ENCODE measurements around the gene EPB41L4A. TPM values are rescaled to one million over a fixed set of nuclear protein-coding genes. Genes with fewer than 3 reads are reported as not detected.

The EPB41L4A gene
- polyA plus RNA-seq, 3 donors from 2014 or later = 2.4 to 11.7 (median 6.0) TPM

DNA sequence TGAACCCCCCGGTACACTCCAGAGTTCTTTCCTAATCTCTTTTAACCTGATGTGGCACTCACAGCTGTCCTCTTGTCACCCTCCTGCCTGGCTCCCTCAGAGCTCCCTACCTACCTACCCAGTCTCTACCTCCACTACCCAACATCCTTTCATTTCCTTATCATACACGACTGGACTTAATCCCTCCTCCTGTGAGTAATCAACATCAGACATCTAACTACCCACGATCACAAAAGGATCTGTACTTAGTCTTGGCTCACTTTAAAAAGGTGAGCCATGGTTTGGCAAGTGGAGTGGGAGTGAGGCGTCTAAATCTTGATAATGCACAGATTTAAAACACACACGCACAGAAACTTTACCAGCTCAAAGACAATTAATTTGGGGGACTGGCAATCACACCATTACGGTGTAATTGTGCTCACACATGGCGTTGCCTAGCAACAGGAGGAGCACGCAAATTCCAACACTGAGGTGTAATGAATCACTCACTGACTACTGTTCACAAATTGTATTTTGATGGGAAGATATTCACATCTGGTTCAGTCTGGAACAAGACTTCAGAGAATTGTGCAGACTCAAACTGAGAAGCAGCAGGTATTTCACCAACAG, 235.9 kb downstream of the EPB41L4A start:
- no peak overlapping the region for H3K27ac Mint-ChIP-seq
- H3K36me3 Mint-ChIP-seq = peaks cover 0 to 3% (median 0%) of the 10 kb centered on the region in 3 donors
- H3K9me3 Mint-ChIP-seq = peaks cover 0 to 3% (median 0%) of the 10 kb centered on the region in 6 donors
- DNase-seq = no peak
- H3K4me3 Mint-ChIP-seq = no peak overlapping the region
- no peaks in the 10 kb centered on the region for H3K4me1 Mint-ChIP-seq
- peaks cover 0 to 2% (median 0%) of the 10 kb centered on the region in 3 donors for H3K27me3 Mint-ChIP-seq (ENCODE audit: low read depth in 3 of 3)

DNA sequence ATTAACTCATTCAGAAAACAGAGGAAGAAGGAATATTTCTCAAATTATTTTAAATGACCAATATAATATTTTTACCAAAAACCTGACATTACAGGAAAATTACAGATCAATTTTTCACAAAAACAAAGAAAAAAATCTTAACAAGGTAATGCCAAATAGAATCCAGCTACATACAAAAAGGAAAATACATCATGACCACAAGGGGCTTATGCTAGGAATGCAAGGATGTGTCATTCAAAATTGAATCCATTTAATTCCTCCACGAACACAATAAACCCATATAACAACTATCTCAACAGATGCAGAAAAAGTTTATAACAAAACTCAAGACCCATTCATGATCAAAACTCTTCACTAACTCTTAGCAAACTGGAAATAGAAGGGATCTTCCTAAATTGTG, 239.8 kb downstream of the EPB41L4A start:
- Mint-ChIP-seq H3K4me1 (peaks cover 0 to 6% of the 10 kb centered on the region in 2 donors), H3K27ac (no peak overlapping the region), H3K4me3 (no peak overlapping the region), H3K36me3 (peaks cover 0 to 3% (median 0%) of the 10 kb centered on the region in 3 donors), H3K9me3 (peaks cover 0 to 3% (median 0%) of the 10 kb centered on the region in 6 donors), H3K27me3 (ENCODE audit: low read depth in 3 of 3) (peaks cover 0 to 2% (median 0%) of the 10 kb centered on the region in 3 donors)
- no peak for DNase-seq

DNA sequence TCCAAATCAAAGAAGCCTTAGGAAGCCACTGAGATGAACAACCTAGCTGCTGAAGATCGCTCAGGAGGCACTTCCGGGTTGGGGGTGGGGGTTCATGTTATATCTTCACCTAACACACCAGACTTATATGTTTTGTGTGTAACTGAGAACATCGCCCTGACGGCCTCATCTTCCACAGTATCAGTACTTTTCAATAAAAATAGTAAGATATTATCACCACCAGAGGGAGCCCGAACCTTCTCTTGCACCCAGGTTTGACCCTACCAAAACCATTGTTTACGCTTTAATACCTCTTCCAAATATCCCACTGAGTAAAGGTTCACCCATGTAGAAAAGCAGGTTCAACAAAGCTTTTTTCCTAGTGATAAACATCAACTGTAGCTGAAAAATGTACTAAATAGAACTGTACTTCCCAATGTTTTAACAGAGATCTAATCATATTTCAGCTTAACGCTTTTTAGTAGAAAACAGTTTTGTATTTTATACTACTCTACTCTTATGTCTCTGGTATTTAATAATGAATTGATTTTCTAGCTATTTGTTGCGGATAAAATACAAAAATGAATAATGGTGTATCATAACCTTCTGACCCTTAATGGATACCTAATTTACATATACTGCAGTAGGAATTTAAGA, 244.0 kb downstream of the EPB41L4A start:
- peaks cover 0 to 6% of the 10 kb centered on the region in 2 donors for H3K4me1 Mint-ChIP-seq
- H3K27ac Mint-ChIP-seq = no peak overlapping the region
- no peaks in the 10 kb centered on the region for H3K36me3 Mint-ChIP-seq
- H3K27me3 Mint-ChIP-seq (ENCODE audit: low read depth in 3 of 3) = peaks cover 0 to 2% (median 0%) of the 10 kb centered on the region in 3 donors
- H3K9me3 Mint-ChIP-seq = peaks cover 0 to 3% (median 0%) of the 10 kb centered on the region in 6 donors
- H3K4me3 Mint-ChIP-seq = no peak overlapping the region
- peak; percentile 31 to 51 (median 40) for DNase-seq

DNA sequence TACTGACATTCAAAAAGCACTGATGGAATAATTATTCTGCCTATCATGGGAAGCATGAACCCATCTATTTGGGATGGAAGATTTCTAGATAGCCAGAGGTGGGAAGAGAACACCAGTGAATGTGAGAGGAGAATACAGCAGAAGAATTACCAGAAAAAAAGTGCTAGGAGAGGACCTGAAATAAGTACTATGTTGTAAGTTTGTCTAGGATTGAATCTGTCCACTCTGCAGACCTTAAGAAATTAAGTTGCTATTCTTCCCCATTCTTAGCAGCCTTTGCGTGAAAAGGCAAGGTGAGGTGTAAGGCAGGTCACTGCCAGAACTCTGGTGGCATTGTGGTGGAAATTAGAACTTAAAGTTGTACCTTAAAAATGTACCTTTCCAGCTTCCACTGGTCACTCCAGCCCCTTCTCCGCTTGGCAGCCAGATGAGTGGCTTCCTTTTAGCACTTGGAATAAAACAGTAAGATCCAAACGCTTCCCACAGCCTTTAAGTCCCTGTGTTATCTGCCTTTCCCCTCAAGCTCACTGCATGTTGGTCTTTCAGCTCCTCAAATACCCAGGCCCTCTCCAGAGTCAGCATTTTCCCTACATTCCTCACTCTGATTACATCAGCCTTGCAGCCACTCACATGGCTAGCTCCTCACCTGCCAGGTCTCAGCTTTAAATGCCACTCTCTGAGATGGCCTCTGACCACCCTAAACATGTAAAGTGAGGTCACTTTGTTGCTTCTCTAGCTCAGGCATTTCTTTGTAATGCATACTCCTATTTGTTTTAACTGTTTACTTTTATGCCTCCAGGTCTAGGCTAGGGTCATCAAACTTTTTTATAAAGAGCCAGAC, 253.0 kb downstream of the EPB41L4A start:
- H3K27me3 Mint-ChIP-seq (ENCODE audit: low read depth in 3 of 3) = peaks cover 0 to 2% (median 0%) of the 10 kb centered on the region in 3 donors
- DNase-seq = no peak
- H3K27ac Mint-ChIP-seq = peak overlapping the region in 5 of 6 donors; percentile 9 to 74 (median 50)
- no peaks in the 10 kb centered on the region for H3K9me3 Mint-ChIP-seq
- H3K36me3 Mint-ChIP-seq = peaks cover 0 to 31% (median 24%) of the 10 kb centered on the region in 3 donors
- H3K4me3 Mint-ChIP-seq = no peak overlapping the region
- peaks cover 17 to 37% of the 10 kb centered on the region in 2 donors for H3K4me1 Mint-ChIP-seq

- Mint-ChIP-seq H3K4me3 (no peak overlapping the region), H3K27ac (peak overlapping the region in 2 of 6 donors; percentile 41 to 71)
Observed at GRCh38 chr5:112165399-112165798, 253.7 kb downstream of the EPB41L4A start.

GRCh38 chr5:112163435-112163834, 255.6 kb downstream of the EPB41L4A start:
- Mint-ChIP-seq H3K4me3 (no peak overlapping the region), H3K27ac (peak overlapping the region in 3 of 6 donors; percentile 2 to 39 (median 19))
- DNase-seq = no peak

More at GRCh38 chr5:112165399-112165798, 253.7 kb downstream of the EPB41L4A start:
- H3K27me3 Mint-ChIP-seq (ENCODE audit: low read depth in 3 of 3) = peaks cover 3 to 6% (median 5%) of the 10 kb centered on the region in 3 donors
- peaks cover 22 to 45% of the 10 kb centered on the region in 2 donors for H3K4me1 Mint-ChIP-seq
- peaks cover 0 to 31% (median 24%) of the 10 kb centered on the region in 3 donors for H3K36me3 Mint-ChIP-seq
- H3K9me3 Mint-ChIP-seq = no peaks in the 10 kb centered on the region
- DNase-seq = no peak

GRCh38 chr5:112161392-112161748, 257.7 kb downstream of the EPB41L4A start:
- Mint-ChIP-seq H3K36me3 (peaks cover 0 to 18% (median 11%) of the 10 kb centered on the region in 3 donors), H3K9me3 (no peaks in the 10 kb centered on the region), H3K27ac (peak overlapping the region; percentile 73 to 88 (median 80))

More at GRCh38 chr5:112163435-112163834, 255.6 kb downstream of the EPB41L4A start:
- Mint-ChIP-seq H3K27me3 (ENCODE audit: low read depth in 3 of 3) (peaks cover 5 to 10% (median 6%) of the 10 kb centered on the region in 3 donors), H3K36me3 (peaks cover 0 to 26% (median 24%) of the 10 kb centered on the region in 3 donors), H3K9me3 (no peaks in the 10 kb centered on the region), H3K4me1 (peaks cover 26 to 48% of the 10 kb centered on the region in 2 donors)

GRCh38 chr5:112160652-112161391, 258.3 kb downstream of the EPB41L4A start:
- Mint-ChIP-seq H3K36me3 (peaks cover 0 to 15% (median 7%) of the 10 kb centered on the region in 3 donors), H3K27me3 (ENCODE audit: low read depth in 3 of 3) (peaks cover 5 to 11% (median 6%) of the 10 kb centered on the region in 3 donors), H3K4me1 (peaks cover 21 to 40% of the 10 kb centered on the region in 2 donors), H3K27ac (peak overlapping the region; percentile 70 to 88 (median 78)), H3K4me3 (peak overlapping the region; percentile 89 to 95 (median 93)), H3K9me3 (no peaks in the 10 kb centered on the region)
- DNase-seq = peak; percentile 90 to 93 (median 92)

More at GRCh38 chr5:112161392-112161748, 257.7 kb downstream of the EPB41L4A start:
- Mint-ChIP-seq H3K27me3 (ENCODE audit: low read depth in 3 of 3) (peaks cover 5 to 12% (median 6%) of the 10 kb centered on the region in 3 donors), H3K4me3 (peak overlapping the region; percentile 89 to 95 (median 93)), H3K4me1 (peaks cover 25 to 43% of the 10 kb centered on the region in 2 donors)
- DNase-seq = no peak

DNA sequence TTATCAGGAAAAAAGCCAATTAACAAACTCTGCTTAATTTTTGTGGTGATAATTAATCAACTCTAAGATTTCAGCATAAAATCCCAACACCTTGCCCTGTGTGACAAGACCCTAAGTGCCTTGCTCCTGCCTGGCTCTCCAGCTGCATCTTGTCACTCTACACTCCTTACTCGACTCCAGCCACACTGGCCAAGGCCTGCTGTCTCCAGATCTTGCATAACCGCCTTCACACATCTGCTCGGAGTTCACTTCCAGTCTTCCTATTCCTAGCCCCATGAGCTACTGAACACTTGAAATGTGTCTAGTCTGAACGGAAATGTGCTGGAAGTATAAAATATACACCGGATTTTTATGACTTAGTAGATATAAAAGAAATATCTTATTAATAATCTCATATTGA, 259.6 kb downstream of the EPB41L4A start:
- no peaks in the 10 kb centered on the region for H3K9me3 Mint-ChIP-seq
- no peak for DNase-seq
- H3K4me1 Mint-ChIP-seq = peaks cover 21 to 40% of the 10 kb centered on the region in 2 donors
- peaks cover 0 to 11% (median 7%) of the 10 kb centered on the region in 3 donors for H3K36me3 Mint-ChIP-seq
- H3K4me3 Mint-ChIP-seq = no peak overlapping the region
- H3K27me3 Mint-ChIP-seq (ENCODE audit: low read depth in 3 of 3) = peaks cover 6 to 11% (median 8%) of the 10 kb centered on the region in 3 donors
- peak overlapping the region in 1 of 6 donors; percentile 57 for H3K27ac Mint-ChIP-seq

- H3K4me3 Mint-ChIP-seq = no peak overlapping the region
Observed at GRCh38 chr5:112156211-112156610, 262.9 kb downstream of the EPB41L4A start.

DNA sequence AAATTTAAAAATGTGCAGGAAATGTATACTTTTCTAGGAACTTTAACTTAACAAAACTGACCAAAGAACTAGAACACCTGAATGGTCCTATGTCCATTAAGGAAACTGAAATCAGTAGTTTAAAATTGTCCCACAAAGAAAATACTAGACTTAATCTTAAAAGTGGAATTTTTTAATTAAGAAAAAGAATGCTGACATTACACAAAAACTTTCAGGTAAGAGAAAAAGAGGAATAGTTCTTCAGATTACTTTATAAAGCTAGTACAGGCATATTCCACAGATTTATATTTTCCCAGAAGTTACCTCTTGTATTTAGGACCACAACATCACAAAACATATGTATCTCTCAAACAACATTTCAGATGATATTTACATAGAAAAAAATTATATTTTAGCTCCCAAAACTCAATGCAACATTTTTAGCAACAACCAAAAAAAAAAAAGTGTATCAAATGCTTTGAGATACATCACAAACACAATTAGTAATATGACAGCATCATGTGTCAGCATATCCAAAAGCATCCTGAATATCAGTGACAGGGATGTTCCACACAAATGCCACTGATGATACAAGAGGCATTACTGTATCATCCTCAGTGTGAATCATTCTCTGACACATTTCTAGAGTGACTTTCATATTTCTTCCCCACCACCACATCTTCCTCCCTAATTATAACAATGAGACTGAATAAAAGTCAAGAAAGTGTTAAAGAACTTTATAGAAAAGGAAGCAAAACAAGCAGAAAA, 264.0 kb downstream of the EPB41L4A start:
- no peak for DNase-seq
- no peak overlapping the region for H3K27ac Mint-ChIP-seq
- no peak overlapping the region for H3K4me3 Mint-ChIP-seq
- H3K9me3 Mint-ChIP-seq = no peaks in the 10 kb centered on the region
- H3K27me3 Mint-ChIP-seq (ENCODE audit: low read depth in 3 of 3) = peaks cover 4 to 6% (median 6%) of the 10 kb centered on the region in 3 donors
- peaks cover under 1% of the 10 kb centered on the region in 2 donors for H3K4me1 Mint-ChIP-seq
- H3K36me3 Mint-ChIP-seq = no peaks in the 10 kb centered on the region

More at GRCh38 chr5:112156211-112156610, 262.9 kb downstream of the EPB41L4A start:
- H3K4me1 Mint-ChIP-seq = peaks cover 10 to 11% of the 10 kb centered on the region in 2 donors
- no peaks in the 10 kb centered on the region for H3K36me3 Mint-ChIP-seq
- DNase-seq = no peak
- H3K27me3 Mint-ChIP-seq (ENCODE audit: low read depth in 3 of 3) = peaks cover 6 to 11% (median 11%) of the 10 kb centered on the region in 3 donors
- no peak overlapping the region for H3K27ac Mint-ChIP-seq
- H3K9me3 Mint-ChIP-seq = no peaks in the 10 kb centered on the region

DNA sequence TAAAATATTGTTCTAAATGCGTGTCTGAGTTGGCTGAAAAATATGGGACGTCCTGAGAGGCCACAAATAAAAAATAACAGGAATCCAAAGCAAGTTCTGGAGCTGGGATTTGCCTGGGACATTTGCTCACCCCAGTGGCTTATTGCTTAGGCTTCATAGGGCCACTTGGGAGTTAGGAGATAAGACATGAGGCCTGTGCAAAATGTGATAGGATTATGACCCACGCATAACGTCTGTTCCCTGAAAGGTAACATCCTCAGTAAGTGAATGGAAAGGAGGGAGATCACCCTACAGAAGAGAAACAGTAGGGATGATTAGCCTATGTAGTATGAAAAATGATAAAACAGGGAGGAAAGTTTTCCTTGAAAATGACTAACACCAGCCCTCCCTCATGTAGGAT, 269.4 kb downstream of the EPB41L4A start:
- H3K27ac Mint-ChIP-seq = no peak overlapping the region
- H3K27me3 Mint-ChIP-seq (ENCODE audit: low read depth in 3 of 3) = peaks cover 4 to 8% (median 5%) of the 10 kb centered on the region in 3 donors
- H3K4me3 Mint-ChIP-seq = no peak overlapping the region
- DNase-seq = no peak
- H3K9me3 Mint-ChIP-seq = no peaks in the 10 kb centered on the region
- H3K36me3 Mint-ChIP-seq = no peaks in the 10 kb centered on the region
- H3K4me1 Mint-ChIP-seq = no peaks in the 10 kb centered on the region
